Dermis microvascular lymphatic vessel endothelial cell (primary cell): ENCODE measurements around the gene PLA2G7. TPM values are rescaled to one million over a fixed set of nuclear protein-coding genes. Genes with fewer than 3 reads are reported as not detected.

ENCODE experiments used
- DNase-seq, 2 donors: peaks; one replicate each; pipeline versions ENCODE4 v3.0.0 to v3.0.0-alpha.2; 2010; ENCODE audit warnings: low read depth in 2 of 2
- total RNA-seq: library from RNA; depleted of rRNA; stranded (reverse); fragments of >200 nt; gene quantifications from 2 replicates; pipeline ENCODE4 v1.2.1, GENCODE V29; 2014

PLA2G7 gene
- total RNA-seq, 1 donor from 2014 or later, result under 0.01 TPM

DNA sequence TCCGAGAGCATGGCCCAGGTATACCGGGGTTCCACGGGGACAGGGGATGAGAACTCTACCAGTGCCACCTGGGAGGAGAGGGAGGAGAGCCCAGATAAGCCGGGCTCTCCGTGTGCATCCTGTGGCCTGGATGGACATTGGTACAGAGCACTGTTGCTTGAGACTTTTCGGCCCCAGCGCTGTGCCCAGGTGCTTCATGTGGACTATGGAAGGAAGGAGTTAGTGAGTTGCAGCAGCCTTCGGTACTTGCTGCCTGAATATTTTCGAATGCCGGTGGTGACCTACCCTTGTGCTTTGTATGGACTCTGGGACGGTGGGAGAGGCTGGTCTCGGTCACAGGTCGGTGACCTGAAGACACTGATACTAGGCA is 46.2 kb downstream of the PLA2G7 start:
- no peak for DNase-seq

DNA sequence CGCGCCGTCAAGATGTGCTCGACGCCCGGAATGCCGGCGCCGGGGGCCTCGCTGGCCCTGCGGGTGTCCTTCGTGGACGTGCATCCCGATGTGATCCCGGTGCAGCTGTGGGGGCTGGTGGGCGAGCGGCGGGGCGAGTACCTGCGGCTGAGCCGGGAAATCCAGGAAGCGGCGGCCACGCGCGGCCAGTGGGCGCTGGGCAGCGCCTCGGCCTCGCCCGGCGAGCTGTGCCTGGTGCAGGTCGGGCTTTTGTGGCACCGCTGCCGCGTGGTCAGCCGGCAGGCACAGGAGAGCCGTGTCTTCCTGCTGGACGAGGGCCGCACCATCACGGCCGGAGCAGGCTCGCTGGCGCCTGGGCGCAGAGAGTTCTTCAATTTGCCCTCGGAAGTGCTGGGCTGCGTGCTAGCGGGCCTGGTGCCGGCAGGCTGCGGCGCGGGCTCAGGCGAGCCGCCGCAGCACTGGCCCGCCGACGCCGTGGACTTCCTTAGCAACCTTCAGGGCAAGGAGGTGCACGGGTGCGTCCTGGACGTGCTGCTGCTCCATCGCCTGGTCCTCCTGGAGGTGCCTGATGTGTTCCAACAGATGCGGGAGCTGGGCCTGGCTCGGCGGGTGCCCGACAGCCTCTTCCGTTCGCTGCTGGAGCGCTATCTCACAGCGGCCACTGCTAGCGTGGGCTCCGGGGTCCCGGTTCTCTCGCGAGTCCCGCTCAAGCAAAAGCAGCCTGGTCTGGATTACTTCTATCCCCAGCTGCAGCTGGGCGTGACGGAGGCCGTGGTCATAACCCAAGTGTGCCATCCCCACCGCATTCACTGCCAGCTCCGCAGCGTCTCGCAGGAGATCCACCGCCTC is 46.8 kb downstream of the PLA2G7 start:
- no peak for DNase-seq

DNA sequence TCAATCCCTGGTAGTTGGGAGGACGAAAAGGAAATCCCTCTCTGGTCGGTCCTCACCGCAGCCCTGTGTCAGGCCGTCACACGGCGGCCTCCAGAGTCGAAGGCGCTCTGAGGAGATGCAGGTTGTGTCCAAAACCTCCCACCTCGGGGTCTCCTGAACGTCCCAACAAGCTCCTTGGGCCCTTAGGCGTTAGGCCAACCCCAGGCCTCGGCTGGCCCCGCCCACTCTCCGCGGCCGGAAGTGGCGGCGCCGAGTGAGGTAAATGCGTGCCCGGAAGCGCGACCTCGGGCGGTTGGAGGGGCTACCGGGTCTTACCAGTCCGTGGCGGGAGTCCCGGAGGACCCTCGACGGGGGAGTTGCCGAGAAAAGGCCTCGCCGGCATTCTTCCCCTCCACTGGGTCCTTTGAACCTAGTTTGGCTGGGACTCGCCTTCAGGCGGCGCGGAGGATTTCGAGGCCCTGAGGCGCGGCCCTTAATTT is 47.5 kb downstream of the PLA2G7 start, which contains the start of gene TDRD6:
TSS of gene TDRD6 (plus strand) at position 267 of the 479 bp plus-strand sequence. CDS start 244 bp downstream, outside the sequence.
- DNase-seq, result no peak

DNA sequence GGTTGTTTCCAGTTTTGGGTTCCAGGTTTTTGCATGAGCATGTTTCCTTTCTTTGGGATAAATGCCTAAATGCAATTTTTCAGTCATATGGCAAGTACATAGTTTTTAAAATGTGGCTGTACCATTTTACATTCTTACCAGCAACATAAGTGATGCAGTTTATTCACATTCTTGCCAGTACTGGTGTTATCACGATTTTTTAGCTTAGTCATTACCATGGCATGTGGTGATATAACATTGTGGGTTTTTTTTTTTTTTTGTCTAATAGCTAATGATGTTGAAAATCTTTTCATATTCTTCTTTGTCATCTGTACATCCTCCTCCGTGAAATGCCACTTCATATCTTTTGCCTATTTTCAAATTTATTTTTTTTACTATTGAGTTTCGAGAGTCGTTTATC is 50.4 kb downstream of the PLA2G7 start:
- DNase-seq, result no peak

- DNase-seq, result no peak
These were observed 57.9 kb downstream of the PLA2G7 start for GRCh38 chr6:46677314-46677654.

- DNase-seq, result no peak
These were observed 58.4 kb downstream of the PLA2G7 start for GRCh38 chr6:46676604-46677313.

DNA sequence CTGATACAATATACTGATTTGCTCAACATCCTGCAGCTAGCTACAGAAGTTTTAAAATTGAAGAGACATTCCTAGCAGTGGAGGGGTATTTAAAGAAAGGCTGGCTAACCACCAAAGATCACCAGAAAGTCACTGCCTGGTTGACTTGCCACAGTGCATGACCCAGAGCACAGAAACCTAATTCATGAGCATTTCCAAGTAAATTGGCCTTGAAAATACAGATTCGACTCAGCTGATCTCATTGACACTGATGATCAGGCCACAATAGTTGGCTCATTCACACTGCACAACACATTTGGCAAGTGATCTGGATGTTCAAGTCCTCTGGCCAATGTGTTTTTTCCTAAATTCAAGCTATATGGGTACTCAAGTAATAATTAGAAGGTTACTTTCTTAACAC is 60.8 kb downstream of the PLA2G7 start:
- no peak for DNase-seq

DNA sequence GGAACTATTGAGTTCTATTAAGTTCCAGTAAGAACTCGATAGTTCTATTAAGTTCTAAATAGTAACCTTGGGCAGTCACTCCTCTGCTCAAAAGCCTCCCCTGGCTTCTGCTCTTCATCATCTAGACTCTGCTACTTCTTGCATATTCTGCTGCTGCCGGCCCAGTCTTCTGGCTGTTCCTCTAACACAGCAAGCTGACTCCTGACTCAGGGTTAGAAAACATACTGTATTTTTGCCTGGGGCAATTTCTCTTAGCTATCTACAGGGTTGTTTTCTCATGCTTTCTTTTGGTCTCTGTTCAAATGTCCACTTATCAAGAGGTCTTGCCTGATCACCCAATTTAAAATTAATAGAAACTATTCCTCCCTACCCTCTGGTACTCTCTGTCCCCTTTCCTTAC is 67.8 kb downstream of the PLA2G7 start:
- DNase-seq, result no peak

DNA sequence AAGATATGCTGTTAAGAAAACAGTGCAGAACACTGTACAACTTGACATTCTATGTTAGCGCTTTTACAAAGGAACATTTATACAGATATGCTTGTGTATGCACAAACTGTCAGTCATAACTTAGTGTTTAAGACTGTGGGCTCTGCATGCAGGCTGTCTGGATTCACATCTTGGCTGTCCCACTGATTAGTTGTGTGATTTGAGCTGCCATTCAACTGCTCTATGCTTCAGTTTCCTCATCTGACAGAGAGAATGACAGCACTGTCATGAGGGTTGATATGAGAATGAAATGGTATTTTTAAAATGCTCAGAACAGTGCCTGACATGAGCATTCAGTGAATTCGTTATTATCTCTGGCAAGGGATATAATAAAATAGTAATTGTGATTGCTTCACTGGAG is 73.7 kb downstream of the PLA2G7 start:
- no peak for DNase-seq

- no peak for DNase-seq
These were observed 77.5 kb downstream of the PLA2G7 start for GRCh38 chr6:46657642-46658041.

GRCh38 chr6:46655803-46656202 is 79.4 kb downstream of the PLA2G7 start:
- DNase-seq, result no peak

Other genes with a start within 250 kb of the PLA2G7 start
- 0.25 and 0.26 TPM in 2 replicates for gene RCAN2, start 243.9 kb downstream of the PLA2G7 start, total RNA-seq
- 0.25 and 0.26 TPM in 2 replicates for gene CYP39A1, start 82.6 kb downstream of the PLA2G7 start, total RNA-seq
- gene SLC25A27, start 82.4 kb downstream of the PLA2G7 start, total RNA-seq, result 0.26 and 0.51 TPM in 2 replicates
- gene TDRD6, start 47.5 kb downstream of the PLA2G7 start, total RNA-seq, result under 0.01 TPM in 2 replicates
- gene ANKRD66, start 11.6 kb upstream of the PLA2G7 start, total RNA-seq, result not detected in 2 replicates
- gene MEP1A, start 58.0 kb upstream of the PLA2G7 start, total RNA-seq, result not detected in 2 replicates
- gene ADGRF5, start 186.6 kb upstream of the PLA2G7 start, total RNA-seq, result 107 and 112 TPM in 2 replicates